Body of pancreas (tissue), 4 donors: ENCODE measurements around the gene LPP. TPM values are rescaled to one million over a fixed set of nuclear protein-coding genes. Genes with fewer than 3 reads are reported as not detected.

Experiments
- ATAC-seq: fragments of 150-250 bp; one replicate; pipeline ENCODE4 v1.9.1; 2016
- DNase-seq, 4 donors: peaks; one replicate each; pipeline ENCODE4 v3.0.0-alpha.2; 2019
- H3K27ac ChIP-seq, 4 donors: fragments of 200-600 bp; sonication (generic); 1 replicate in 3 of 4; 2 replicates in 1 of 4; pipeline versions ENCODE4 v1.5.1 to v1.6.1; 2016 to 2019; ENCODE audit warnings: mild to moderate bottlenecking in 1 of 4, mixed read lengths in 1 of 4, moderate library complexity in 1 of 4
- H3K27me3 ChIP-seq, 2 donors: fragments of 200-600 bp; sonication (generic); one replicate each; pipeline ENCODE4 v1.6.0; 2016; ENCODE audit warnings: mild to moderate bottlenecking in 1 of 2
- H3K36me3 ChIP-seq, 2 donors: fragments of 200-600 bp; sonication (generic); replicated peaks in 1 of 2; 2 replicates each; pipeline ENCODE4 v1.5.1; 2016; ENCODE audit warnings: low read depth in 2 of 2; ENCODE audit not compliant: insufficient read depth in 1 of 2
- H3K4me1 ChIP-seq: fragments of 200-600 bp; sonication (generic); one replicate; pipeline ENCODE4 v1.6.0; 2016
- H3K4me3 ChIP-seq, 2 donors: fragments of 200-600 bp; sonication (generic); 1 replicate in 1 of 2; 2 replicates in 1 of 2; pipeline ENCODE4 v1.5.1; 2016 to 2019
- H3K9me3 ChIP-seq, 3 donors: fragments of 200-600 bp; sonication (generic); 1 replicate in 2 of 3; 2 replicates in 1 of 3; pipeline ENCODE4 v1.5.1; 2016
- POLR2A ChIP-seq, 3 donors: fragments of 450-650 bp; IDR thresholded peaks; one replicate each; pipeline ENCODE4 v1.6.1; 2016; ENCODE audit warnings: antibody characterized with exemption in 3 of 3, mild to moderate bottlenecking in 2 of 3
- WGBS, 2 donors: methylation state at CpG; one replicate each; pipeline ENCODE4 v1.1.5; 2017; 5-methylcytosine and 5-hydroxymethylcytosine counted together
- intact Hi-C: fragments of 100-400 bp; cut with DNase I; formaldehyde crosslinking; loops from one replicate; pipeline ENCODE4 v1.15.1; 2023
- total RNA-seq, 2 donors: library from RNA; depleted of rRNA; stranded (reverse); fragments of >200 nt; gene quantifications; one replicate each; pipeline ENCODE4 v1.1.0, GENCODE V29; 2016
- TF ChIP-seq, protein P1 (sequence below), 7 experiments: fragments of 450-650 bp in 4 of 7; fragments of 200-600 bp in 3 of 7; sonication (generic) in 3 of 7; IDR thresholded peaks; one replicate each; pipeline ENCODE4 v1.5.1; 2016 to 2019; ENCODE audit warnings: antibody characterized with exemption in 7 of 7

The LPP gene
- total RNA-seq, 2 donors from 2014 or later, result 60.6 to 65.1 TPM

DNA sequence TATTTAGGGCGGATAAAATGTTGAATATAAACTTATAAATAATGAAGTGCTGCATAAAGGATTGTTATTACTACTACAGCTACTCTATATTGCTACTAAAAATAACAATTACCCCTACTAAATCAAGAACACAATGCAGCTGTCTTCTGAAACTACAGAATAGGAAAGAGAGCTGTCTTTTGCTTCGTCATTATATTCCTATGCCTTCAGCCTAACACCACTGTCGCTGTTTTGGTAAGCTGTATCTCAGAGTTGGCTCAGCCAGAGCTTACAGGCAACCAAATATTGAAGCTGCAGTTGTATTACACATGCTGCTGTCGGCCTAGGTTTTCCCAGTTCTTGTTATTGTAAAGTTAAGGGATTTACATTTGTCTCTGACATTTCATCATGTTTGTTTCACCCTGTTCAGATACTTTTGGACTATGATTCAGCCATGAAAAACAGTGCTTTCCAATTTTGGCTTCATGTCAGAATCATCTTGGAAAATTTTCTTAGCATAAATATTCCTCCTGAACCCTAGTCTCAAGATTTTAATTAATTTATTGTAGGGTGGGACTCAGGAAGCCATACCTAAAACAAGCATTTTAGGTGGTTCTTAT lies 31.3 kb upstream of the LPP start:
- Histone ChIP-seq H3K27ac (no peak overlapping the region), H3K4me1 (no peaks in the 10 kb centered on the region), H3K36me3 (no peaks in the 10 kb centered on the region), H3K27me3 (no peaks in the 10 kb centered on the region), H3K4me3 (no peak overlapping the region), H3K9me3 (no peaks in the 10 kb centered on the region)
- TF ChIP-seq, protein P1, sequence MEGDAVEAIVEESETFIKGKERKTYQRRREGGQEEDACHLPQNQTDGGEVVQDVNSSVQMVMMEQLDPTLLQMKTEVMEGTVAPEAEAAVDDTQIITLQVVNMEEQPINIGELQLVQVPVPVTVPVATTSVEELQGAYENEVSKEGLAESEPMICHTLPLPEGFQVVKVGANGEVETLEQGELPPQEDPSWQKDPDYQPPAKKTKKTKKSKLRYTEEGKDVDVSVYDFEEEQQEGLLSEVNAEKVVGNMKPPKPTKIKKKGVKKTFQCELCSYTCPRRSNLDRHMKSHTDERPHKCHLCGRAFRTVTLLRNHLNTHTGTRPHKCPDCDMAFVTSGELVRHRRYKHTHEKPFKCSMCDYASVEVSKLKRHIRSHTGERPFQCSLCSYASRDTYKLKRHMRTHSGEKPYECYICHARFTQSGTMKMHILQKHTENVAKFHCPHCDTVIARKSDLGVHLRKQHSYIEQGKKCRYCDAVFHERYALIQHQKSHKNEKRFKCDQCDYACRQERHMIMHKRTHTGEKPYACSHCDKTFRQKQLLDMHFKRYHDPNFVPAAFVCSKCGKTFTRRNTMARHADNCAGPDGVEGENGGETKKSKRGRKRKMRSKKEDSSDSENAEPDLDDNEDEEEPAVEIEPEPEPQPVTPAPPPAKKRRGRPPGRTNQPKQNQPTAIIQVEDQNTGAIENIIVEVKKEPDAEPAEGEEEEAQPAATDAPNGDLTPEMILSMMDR (IDR thresholded peaks at IDR 0.05), result no peak
- no peak for TF ChIP-seq POLR2A (IDR thresholded peaks at IDR 0.05)
- ATAC-seq (no peak), DNase-seq (no peak)
- 89 to 90% methylated on average over 4 of the region's 4 CpGs for WGBS, 2 donors
- intact Hi-C loops, result no loop called here

DNA sequence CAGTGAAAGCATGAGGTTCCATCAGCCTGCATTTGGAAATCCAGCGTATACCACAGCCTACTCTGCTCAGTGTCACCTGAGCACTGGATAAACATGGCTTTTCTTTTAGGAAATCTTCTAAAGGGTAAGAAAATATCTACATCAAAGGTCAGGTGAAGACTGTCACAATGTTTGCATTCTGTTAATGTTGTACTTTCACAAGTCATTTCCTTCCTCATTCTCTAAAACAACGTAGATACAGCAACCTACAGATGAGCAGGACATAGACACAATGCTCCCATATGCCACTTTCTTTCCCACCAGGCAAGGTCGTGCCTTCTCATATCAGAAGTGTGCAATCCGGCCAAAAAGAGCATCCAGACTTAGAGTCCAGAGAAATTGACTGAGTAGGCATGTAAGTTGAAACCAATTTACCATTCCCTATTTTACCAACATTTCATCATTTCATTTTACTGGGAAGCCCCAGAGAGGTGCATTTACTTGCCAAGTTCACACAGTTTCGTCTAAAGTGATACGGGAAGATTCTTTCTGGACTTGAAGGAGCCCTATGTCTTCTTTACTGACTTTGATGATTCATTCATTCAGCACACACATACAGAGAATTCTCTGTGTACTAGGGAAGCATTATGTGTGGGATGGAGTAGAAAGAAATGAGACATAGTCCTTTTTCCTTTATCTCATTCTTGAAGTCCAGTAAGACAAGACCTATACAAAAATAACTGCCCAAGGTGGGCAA lies 30.6 kb upstream of the LPP start:
- Histone ChIP-seq H3K27me3 (no peaks in the 10 kb centered on the region), H3K4me1 (no peaks in the 10 kb centered on the region), H3K36me3 (no peaks in the 10 kb centered on the region), H3K9me3 (no peaks in the 10 kb centered on the region), H3K4me3 (no peak overlapping the region), H3K27ac (no peak overlapping the region)
- TF ChIP-seq, protein P1 (IDR thresholded peaks at IDR 0.05), result no peak
- TF ChIP-seq POLR2A (IDR thresholded peaks at IDR 0.05), result no peak
- DNase-seq (no peak), ATAC-seq (no peak)
- 58 to 80% methylated on average over 6 of the region's 6 CpGs for WGBS, 2 donors
- intact Hi-C loops, result no loop called here

DNA sequence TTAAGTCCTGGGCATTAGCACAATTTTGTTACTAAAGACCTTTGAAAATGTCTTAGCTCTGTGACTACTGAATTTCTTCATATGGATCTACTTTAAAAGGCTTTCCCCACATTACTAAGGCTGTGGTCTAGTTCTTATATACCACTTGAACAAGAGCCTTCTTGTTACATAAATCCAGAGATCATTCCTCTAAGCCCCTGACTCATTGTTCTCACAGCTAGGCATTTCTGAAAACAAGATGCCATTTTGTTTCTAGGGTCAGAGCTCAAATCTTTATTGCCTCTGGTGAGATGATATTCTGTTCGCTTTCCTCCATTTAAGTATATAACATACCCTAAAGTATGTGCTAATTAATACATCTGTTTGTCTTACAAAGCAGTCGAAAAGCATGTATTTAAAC lies 29.8 kb upstream of the LPP start:
- TF ChIP-seq, protein P1 (IDR thresholded peaks at IDR 0.05), result no peak
- no peak for TF ChIP-seq POLR2A (IDR thresholded peaks at IDR 0.05)
- 89 to 96% methylated on average over 2 of the region's 2 CpGs for WGBS, 2 donors
- H3K27me3 ChIP-seq, result no peaks in the 10 kb centered on the region
- no peak overlapping the region for H3K4me3 ChIP-seq
- no peaks in the 10 kb centered on the region for H3K36me3 ChIP-seq
- H3K27ac ChIP-seq, result no peak overlapping the region
- H3K9me3 ChIP-seq, result no peaks in the 10 kb centered on the region
- intact Hi-C loops, result no loop called here
- DNase-seq (no peak), ATAC-seq (no peak)
- H3K4me1 ChIP-seq, result no peaks in the 10 kb centered on the region

DNA sequence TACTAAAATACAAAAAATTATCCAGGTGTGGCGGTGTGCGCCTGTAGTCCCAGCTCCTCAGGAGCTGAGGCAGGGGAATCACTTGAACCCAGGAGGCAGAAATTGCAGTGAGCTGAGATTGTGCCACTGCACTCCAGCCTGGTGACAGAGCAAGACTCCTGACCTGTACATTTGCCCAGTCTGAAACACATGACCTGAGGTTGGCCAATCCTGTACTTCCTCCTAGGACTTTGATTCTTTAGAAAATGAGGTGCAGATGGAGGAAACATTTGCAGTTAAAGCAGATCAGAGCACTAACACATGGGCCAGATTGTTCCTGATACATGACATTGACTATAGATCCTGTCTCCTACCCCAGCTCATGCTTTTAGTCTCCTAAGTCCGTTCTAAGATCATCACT lies 28.9 kb upstream of the LPP start:
- H3K4me3 ChIP-seq, result no peak overlapping the region
- no peaks in the 10 kb centered on the region for H3K36me3 ChIP-seq
- no peaks in the 10 kb centered on the region for H3K4me1 ChIP-seq
- no peaks in the 10 kb centered on the region for H3K27me3 ChIP-seq
- WGBS, 2 donors, result 94 to 98% methylated on average over 3 of the region's 3 CpGs
- no peak overlapping the region for H3K27ac ChIP-seq
- DNase-seq (no peak), ATAC-seq (no peak)
- intact Hi-C loops, result no loop called here
- TF ChIP-seq POLR2A (IDR thresholded peaks at IDR 0.05), result no peak
- TF ChIP-seq, protein P1 (IDR thresholded peaks at IDR 0.05), result no peak
- no peaks in the 10 kb centered on the region for H3K9me3 ChIP-seq

DNA sequence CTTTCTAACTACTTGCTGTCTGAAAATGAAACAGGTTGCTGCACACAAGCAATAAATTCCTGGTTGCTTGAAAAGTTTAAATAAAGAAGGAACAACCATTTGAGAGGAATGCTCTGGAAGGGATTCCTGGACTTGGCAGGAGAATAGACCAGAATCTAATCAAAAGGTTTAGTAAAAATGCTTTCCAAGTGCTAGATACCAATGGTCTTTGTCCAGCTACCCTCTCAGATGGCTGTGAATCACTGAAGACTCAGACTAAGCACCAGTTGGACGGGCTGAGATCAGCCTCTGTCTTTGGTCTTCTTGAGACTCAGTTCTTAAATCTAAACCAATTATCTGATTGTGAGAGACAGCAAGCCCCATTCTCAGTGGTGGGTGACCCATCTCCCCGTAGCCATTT lies 27.7 kb upstream of the LPP start:
- no peak overlapping the region for H3K4me3 ChIP-seq
- TF ChIP-seq, protein P1 (IDR thresholded peaks at IDR 0.05), result no peak
- TF ChIP-seq POLR2A (IDR thresholded peaks at IDR 0.05), result no peak
- ATAC-seq, result no peak
- H3K9me3 ChIP-seq, result no peaks in the 10 kb centered on the region
- H3K4me1 ChIP-seq, result no peaks in the 10 kb centered on the region
- no peak for DNase-seq
- intact Hi-C loops, result no loop called here
- H3K27me3 ChIP-seq, result no peaks in the 10 kb centered on the region
- no peaks in the 10 kb centered on the region for H3K36me3 ChIP-seq
- H3K27ac ChIP-seq, result no peak overlapping the region
- WGBS, 2 donors, result 89 to 95% methylated on average over 2 of the region's 2 CpGs
